Measurements from ENCODE around the gene MPP3.

Gene MPP3

GRCh38 chr17:43791589-43791988 lies 41.4 kb downstream of the MPP3 start:
- Histone ChIP-seq H3F3A (ENCODE audit: insufficient read depth) (no peaks in the 10 kb centered on the region), H4K20me1 (ENCODE audit: low read depth, low read length) (no peaks in the 10 kb centered on the region), H3K9me2 (replicated peaks; ENCODE audit: insufficient read depth, low read length) (no peaks in the 10 kb centered on the region), H3K79me2 (ENCODE audit: insufficient read depth, low read length) (no peaks in the 10 kb centered on the region), H3K4me2 (ENCODE audit: low read depth, low read length, poor library complexity, severe bottlenecking) (no peak overlapping the region), H3K27me3 (ENCODE audit: low read length) (no peaks in the 10 kb centered on the region), H3K36me3 (ENCODE audit: low read length) (no peaks in the 10 kb centered on the region), H3K4me3 (ENCODE audit: insufficient read depth, low read length, poor library complexity, severe bottlenecking) (no peak overlapping the region), H3K9me3 (ENCODE audit: insufficient read depth, low read length) (no peaks in the 10 kb centered on the region), H2AFZ (ENCODE audit: low read depth, low read length, severe bottlenecking) (no peak overlapping the region), H3K9ac (ENCODE audit: low read length) (no peak overlapping the region), H3K27ac (ENCODE audit: low read depth, low read length) (no peak overlapping the region)
- TF ChIP-seq CTCF (IDR thresholded peaks at IDR 0.05; ENCODE audit: insufficient read depth, low read length, poor library complexity, severe bottlenecking) (no peak), EZH2phosphoT487 (conservative IDR thresholded peaks at IDR 0.05; ENCODE audit: low read length) (no peak)

GRCh38 chr17:43790311-43790940 lies 42.5 kb downstream of the MPP3 start:
- no peaks in the 10 kb centered on the region for H3K9me3 ChIP-seq (ENCODE audit: insufficient read depth, low read length)
- H3K9ac ChIP-seq (ENCODE audit: low read length) = no peak overlapping the region
- no peaks in the 10 kb centered on the region for H3K36me3 ChIP-seq (ENCODE audit: low read length)
- TF ChIP-seq CTCF (IDR thresholded peaks at IDR 0.05; ENCODE audit: insufficient read depth, low read length, poor library complexity, severe bottlenecking) (no peak), EZH2phosphoT487 (conservative IDR thresholded peaks at IDR 0.05; ENCODE audit: low read length) (no peak)
- no peaks in the 10 kb centered on the region for H3K27me3 ChIP-seq (ENCODE audit: low read length)
- no peaks in the 10 kb centered on the region for H3F3A ChIP-seq (ENCODE audit: insufficient read depth)
- H2AFZ ChIP-seq (ENCODE audit: low read depth, low read length, severe bottlenecking) = no peak overlapping the region
- H4K20me1 ChIP-seq (ENCODE audit: low read depth, low read length) = no peaks in the 10 kb centered on the region
- H3K79me2 ChIP-seq (ENCODE audit: insufficient read depth, low read length) = no peaks in the 10 kb centered on the region
- no peak overlapping the region for H3K4me2 ChIP-seq (ENCODE audit: low read depth, low read length, poor library complexity, severe bottlenecking)
- H3K9me2 ChIP-seq (replicated peaks; ENCODE audit: insufficient read depth, low read length) = no peaks in the 10 kb centered on the region
- H3K4me3 ChIP-seq (ENCODE audit: insufficient read depth, low read length, poor library complexity, severe bottlenecking) = no peak overlapping the region
- no peak overlapping the region for H3K27ac ChIP-seq (ENCODE audit: low read depth, low read length)

GRCh38 chr17:43789482-43789881 lies 43.5 kb downstream of the MPP3 start:
- Histone ChIP-seq H3K4me2 (ENCODE audit: low read depth, low read length, poor library complexity, severe bottlenecking) (no peak overlapping the region), H3K36me3 (ENCODE audit: low read length) (no peaks in the 10 kb centered on the region), H2AFZ (ENCODE audit: low read depth, low read length, severe bottlenecking) (no peak overlapping the region), H4K20me1 (ENCODE audit: low read depth, low read length) (no peaks in the 10 kb centered on the region), H3K9me3 (ENCODE audit: insufficient read depth, low read length) (no peaks in the 10 kb centered on the region), H3F3A (ENCODE audit: insufficient read depth) (no peaks in the 10 kb centered on the region), H3K27ac (ENCODE audit: low read depth, low read length) (no peak overlapping the region), H3K27me3 (ENCODE audit: low read length) (no peaks in the 10 kb centered on the region), H3K4me3 (ENCODE audit: insufficient read depth, low read length, poor library complexity, severe bottlenecking) (no peak overlapping the region), H3K9ac (ENCODE audit: low read length) (no peak overlapping the region), H3K9me2 (replicated peaks; ENCODE audit: insufficient read depth, low read length) (no peaks in the 10 kb centered on the region), H3K79me2 (ENCODE audit: insufficient read depth, low read length) (no peaks in the 10 kb centered on the region)
- TF ChIP-seq EZH2phosphoT487 (conservative IDR thresholded peaks at IDR 0.05; ENCODE audit: low read length) (no peak), CTCF (IDR thresholded peaks at IDR 0.05; ENCODE audit: insufficient read depth, low read length, poor library complexity, severe bottlenecking) (no peak)

All from SU-DHL-6 (cell line).